DMS114 treated with DMSO at 0.1 percent for 48 hours (cell line): ENCODE measurements around the gene CORO1C.

Experiments used
- DNase-seq: peaks from one replicate; lab custom pipeline; 2025; ENCODE audit not compliant: unreplicated experiment; lab: John Stamatoyannopoulos, UW

The CORO1C gene

DNA sequence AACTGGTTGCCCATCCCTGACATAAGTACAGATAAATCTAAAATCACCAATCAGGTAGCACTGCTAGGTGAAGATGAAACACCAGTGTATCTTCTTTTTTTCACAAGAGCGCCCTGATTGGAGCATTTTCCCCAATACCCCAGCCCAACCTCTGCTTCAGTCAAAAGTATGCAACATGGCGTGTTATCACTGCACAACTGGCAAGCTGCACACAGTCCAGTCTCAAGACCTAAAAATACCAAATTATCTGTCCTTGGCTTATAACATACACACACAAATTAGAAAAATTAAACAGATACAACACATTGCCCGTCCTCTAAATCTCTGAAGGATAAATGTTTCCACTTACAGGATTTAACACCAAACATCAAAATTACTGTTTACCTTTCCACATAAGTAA is 77.4 kb downstream of the CORO1C start:
- DNase-seq: no peak

DNA sequence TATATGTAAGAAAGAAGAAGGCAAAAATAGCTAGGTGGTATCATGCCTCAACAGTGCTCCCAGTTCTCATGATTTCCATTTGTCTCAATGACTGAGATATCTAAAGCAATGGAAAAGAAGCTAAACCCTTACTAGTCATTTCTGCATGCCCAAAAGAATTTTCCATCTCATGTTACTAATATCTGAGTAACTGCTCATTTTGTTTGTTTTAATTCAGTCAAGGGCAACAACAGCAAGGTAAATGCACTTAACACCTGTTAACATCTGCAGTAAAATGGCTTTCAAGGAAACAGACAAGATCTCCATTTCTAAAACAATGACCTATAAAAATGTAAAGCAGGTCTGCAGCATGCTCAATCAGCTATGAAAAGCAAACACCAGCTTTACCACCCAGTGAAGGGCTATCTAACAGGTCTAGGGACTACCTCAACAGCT is 78.2 kb downstream of the CORO1C start:
- DNase-seq: no peak

DNA sequence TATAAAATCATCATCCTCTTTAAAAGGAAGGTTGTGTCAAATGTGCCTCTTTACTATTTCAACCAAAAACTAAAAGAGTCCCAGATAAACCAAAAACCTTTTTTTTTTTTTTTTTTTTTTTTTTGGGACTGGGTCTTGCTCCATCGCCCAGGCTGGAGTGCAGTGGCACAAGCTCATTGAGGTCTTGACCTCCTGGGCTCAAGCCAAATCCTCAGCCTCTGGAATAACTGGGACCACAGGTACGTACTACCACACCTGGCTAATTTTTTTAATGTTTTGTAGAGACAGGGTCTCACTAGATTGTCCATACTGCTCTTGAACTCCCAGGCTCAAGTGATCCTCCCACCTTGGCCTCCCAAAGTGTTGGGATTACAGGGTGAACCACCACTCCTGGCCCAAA is 81.2 kb downstream of the CORO1C start:
- no peak for DNase-seq

DNA sequence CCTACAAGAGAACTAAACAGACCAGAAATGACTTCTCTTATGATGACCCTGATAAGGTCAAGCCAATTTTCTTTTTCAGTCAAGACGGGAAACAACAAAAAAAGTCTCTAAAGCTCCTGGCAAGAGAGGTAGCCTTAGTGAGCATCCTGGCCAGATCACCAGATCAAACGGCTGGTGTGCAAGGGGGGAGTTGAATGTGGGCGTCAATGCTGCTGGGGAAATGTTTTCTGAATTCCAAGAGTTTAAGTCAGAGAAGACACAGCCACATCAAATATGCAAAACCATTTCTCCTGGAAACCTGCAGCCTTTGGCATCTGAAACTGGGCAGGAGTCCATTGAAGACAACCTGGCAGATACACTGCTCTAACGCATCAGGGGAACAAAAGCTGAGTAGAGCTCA is 81.6 kb downstream of the CORO1C start:
- no peak for DNase-seq

DNA sequence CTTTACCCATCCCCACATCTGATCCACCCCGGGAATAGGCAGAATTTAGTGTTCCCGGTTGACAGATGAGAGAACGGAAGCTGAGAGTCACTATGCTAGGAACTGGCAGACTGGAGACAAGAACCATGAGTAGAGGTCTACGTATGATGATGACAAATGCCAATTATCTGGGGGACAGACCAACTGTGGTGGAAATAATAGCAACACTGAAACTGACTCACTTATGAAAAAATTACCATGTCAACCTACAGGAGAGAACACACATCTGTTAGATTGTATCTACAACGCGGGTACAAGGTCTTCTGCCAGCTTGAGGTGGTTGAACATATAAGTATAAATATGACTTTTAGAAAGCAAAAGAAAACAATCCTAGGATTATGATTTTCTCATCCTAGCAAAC is 82.2 kb downstream of the CORO1C start:
- no peak for DNase-seq

DNA sequence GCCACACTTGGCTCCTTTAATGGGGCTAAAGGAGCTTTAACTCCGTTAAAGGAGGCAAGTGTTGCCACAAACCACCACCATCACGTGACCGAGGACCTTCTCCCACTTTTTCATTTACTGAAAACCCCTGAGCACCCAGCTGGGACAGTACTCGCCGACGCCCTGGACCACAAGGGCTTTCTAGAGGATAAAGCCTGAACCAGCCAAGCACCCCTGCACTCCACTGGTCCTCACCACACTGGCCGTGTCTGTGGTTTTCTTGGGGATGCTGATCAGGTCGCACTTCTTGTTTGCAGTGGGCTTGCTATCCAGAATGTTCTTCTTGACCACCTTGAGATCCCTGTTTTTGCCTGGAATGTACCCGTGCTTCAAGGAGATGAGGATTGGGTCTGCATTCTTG is 82.9 kb downstream of the CORO1C start:
- DNase-seq: no peak

DNA sequence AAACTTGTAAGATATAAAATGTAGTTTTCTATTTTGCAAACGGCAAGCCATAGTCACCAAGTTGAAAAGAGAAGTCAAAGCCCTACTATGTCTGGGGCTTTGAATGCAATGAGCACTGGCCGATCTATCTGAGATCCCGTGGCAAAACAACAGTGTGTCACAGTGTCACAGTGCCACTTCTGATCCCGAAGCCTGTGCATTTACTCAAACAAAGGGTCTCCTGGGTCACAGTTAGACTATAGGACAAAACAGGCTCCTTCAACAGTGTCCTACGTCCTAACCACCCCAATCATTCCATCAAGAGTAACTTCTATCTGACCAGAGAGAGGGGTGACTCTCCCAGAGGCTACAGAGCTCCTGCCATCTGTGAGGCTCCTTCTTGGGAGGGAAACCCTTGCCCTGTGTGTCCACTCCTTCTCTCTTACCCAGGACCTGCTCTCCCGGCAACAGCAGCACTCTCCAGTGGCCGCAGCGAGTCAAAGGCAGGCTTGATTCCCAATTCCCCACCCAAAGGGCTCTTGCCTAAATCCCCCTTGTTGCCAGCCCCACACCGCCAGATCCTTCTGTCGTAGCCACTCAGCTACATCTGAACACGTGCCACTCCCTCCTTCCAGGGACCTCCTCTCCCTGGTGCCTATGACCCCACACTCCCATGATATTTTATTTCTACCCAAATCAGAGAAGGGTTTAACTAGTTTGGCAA is 83.6 kb downstream of the CORO1C start:
- no peak for DNase-seq

DNA sequence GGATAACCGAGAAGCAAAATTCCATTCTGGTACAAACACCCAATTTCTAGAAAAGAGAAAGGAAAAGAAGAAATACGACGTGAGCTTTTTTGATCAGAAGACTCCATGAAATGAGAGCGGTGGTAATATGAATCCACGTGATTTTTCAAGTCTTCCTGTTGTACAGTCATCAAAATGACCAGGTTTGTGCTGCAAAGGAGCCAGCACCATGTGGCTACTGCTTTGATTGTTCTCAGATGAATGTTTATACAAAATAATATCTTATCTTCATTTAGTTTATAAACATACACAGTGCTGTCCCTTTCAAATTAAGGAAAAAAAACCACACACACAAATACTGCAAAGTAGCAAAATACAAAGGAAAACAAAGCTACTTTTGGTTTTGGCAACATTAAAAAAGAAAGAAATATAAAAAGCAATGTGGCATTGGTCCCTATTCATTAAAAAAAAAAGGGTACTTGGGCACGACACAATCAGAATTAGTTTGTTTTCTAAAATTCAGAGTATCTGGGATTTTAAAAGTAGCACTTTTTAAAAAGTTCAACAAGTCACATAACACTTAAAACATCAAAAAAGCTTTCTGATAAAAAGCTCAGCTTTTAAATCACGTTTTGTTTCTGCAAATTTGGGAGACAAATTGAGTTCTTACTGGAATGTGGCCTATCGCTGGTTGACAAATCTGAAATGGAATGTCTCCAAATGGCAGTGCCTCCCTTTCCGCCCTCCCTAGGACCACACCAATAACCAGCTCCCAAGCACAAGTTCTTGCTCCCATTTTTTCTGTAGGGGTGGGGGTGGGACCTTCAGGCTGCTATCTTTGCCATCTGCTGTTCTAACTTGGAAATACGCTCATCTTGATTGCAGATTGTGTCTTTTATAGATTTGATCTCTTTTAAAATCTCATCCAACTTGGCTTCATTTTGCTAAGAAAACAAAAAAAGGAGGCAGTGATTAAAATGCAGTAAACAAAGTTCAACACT is 84.4 kb downstream of the CORO1C start:
- no peak for DNase-seq

DNA sequence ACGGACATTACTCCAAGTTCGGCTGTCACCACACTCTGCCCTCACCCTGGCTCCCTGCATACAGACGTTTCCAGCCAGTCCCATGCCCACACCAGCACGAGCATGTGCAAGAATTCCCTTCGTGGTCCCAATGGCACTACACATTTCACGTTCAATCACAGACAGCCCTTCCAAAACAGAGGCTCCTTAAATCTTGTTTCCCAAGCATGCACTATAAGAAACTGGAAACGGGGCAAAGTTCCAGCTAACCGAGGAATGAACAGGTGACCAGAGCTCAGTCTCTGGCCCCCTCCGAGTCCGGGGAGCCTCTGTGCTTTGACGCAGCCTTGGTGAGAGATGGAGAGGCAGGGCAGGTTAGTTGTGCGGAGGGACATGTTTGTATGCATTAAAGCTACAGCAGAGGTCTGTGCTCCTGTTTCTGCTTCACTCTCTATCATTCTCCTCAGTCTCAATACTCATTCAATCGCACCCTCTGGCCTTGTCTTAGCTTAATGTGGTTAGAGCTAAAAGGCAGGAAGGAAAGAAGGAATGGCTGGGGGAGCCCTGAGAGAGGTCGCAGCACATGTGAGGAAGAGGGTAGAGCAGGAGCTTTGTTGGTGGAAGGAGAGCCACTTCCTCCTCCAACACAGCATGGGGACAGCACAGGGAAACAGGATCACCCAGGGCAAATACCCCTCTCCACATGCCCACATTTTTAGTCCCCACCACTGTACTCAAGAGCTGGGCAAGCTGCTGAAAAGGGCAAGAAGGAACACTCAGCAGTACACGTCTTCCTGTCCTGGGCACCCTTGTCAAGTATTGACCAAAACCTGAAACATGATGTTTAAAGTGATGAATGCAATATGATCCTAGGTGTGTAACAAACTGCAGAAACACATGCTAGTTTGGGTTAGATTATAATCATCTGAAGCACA is 85.4 kb downstream of the CORO1C start:
- DNase-seq: no peak

DNA sequence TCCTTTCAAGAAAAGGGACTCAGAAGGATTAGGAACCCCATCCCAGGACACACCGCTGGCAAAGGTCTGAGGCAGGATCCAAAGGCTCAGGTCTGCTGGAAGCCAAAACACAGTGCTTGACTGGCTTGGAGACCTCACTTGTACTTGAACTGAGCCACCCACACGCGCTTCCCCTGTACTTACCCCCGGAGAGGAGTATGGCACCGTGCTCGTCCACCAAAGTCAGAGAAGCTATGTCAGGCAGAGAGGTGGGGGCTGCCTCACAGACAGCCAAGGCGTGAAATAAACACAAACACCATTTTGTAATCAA is 86.6 kb downstream of the CORO1C start:
- no peak for DNase-seq

DNA sequence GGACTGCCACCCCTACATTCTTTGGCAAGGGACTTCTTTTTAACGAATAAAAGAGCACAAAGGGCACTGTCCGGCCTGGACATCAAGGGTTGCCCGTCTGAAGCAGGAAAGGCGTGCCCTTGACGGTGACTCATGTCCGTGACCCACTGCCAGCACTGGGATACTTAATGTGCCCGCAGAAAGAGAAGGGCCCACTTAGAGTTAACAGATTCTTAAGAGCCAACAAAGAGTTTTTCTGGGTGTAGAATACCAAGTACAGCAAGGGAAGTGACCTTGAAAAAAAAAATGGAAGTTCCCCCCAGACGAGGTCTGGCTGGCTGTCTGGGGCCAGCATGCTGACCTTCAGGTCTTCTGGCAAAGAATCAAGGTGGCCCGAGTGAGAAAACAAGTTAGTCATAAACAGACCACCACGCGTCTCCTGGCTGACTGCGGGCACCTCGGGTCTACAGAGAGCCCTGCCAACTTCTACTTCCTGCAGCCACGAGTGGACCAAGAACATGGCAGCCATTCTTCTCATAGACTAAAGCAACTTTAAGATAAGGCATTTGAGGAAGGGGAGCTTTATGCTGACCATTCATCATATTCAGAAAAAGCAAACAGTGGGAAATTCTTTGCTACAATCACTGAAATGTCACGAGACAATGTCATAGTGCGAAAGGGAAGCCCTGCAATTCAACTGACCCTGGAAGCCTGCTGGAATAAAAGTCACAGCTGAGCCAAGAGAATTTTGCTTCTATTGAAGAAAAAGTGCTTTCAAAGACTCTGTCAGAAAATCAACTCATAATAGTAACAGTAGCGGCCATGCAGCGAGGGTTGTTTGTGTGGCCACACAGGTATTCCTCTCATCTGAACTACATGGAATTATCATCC is 87.1 kb downstream of the CORO1C start:
- no peak for DNase-seq

DNA sequence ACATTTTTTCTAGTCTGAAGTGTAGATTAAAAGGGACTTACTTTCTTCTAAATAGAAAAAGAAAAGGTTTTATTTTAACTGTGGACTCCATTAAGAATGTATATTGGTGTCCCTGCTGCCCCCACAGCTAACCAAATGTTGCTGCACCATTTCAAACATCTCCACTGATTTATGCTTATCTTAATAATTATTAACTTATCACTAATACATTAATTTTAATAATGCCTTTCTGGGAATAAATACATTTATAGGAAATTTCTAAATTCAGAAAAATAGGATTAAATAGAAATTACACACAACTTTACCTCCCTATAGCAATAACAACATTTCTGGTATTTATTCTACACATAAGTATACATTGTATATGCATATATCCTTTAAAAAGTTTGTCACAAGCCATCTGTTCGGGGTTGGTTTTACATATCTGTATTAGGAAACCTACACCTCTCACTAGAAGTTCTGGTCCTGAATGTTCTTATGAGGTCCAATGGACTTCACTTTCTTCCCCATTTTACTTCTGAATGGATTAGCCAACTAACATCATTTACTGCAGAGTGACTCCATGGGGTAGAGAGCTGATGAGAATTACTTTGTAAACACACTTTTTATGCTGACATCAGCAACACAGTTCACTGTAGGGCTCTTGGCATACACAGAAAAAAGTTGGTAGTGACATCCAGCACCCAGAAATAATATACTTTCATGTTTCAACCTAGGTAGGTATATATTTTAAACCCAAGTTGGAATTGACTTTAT is 88.2 kb downstream of the CORO1C start:
- no peak for DNase-seq

DNA sequence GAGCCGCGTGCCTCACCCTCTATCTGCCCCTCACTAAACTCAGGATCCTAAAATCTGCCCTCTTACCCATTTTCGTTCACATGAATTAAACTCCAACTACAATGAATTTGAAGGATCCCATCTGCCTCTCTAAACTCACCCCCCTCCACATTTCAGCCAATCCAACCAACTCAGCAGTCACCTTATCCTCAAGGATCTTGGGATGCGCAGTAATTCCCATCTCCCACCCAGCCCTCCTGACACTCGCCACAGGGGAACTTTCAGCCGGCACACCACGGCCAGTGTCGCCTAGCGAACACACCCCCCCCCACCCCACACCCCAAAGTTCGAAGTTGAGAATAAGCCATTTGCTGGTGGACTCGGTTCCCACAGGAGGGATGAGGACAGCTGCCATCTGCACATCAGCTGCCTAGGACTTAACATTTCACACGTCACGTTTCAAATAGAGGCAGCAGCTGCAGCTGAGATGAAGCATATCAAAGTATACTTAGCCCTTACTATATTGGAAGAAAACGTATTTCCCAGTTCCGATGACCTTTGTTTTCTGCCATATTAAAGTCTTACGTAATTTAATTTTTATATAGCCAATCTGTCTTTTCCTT is 88.9 kb downstream of the CORO1C start:
- DNase-seq: no peak

DNA sequence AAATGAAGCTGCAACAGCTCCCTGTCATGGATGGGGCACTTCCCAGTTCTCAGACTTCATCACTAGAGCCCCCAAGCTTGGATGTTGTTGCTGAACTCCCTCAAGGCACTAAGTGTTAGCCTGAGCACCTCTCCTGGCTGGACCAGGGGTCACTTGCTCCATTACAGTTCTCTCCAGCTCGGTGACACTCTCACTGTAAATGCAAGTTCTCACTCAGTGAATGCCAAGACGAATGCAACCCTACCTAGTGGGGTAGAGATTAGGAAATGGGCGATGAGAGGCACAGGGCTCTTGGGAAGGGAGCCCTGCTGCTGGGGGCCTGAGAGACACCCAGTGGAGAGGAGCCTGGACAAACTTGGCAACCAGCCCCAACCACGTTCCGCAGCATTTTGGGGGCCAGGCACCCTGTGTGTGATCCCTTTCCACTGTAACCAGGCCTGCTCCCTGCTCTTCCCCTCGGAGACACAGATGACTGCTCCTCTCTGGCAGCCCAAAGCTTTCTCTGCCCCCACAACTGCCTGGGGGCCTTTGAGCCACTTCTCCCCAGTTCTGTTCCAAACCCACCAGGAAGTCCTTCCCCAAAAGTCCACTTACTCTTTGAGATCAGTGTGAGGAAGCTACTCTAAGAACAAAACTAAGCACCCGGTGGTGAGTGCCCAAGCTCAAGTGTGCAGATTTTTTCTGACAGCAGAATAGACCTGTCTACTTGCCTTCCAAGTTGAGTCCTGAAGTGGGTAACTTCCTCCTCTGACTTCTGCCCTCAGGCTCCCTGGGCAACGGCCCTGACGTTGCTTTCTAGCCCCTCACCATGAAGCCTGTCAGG is 89.7 kb downstream of the CORO1C start:
- no peak for DNase-seq

DNA sequence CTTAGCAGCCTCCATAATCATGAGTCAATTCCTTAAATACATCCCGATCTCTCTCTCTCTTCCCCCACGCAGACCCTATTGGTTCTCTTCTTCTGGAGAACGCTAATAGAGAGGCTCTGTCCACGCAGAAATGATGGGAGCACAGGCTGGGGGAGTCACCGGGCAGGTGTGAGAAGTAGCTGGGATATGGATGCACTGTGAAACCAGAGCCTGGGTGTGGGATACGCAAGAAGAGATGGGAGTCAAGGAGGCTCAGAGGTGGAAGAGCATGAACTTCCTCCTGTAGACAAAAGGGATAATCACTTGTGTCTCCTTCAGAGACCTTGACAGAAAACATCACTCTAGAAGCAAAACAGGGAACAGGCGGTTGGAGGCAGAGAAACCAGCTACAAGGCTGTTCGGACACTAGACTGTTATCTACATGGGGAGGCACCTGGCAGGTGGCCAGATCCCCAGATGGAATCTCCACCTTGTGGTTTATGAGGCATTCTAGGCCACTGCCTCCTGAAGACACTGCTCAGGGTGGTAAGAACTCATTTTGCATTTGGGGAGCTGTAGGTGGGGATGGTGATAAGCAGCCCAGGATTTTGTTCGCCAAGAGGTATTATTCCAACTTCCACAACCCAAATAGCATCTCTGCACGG is 90.4 kb downstream of the CORO1C start:
- DNase-seq: no peak

DNA sequence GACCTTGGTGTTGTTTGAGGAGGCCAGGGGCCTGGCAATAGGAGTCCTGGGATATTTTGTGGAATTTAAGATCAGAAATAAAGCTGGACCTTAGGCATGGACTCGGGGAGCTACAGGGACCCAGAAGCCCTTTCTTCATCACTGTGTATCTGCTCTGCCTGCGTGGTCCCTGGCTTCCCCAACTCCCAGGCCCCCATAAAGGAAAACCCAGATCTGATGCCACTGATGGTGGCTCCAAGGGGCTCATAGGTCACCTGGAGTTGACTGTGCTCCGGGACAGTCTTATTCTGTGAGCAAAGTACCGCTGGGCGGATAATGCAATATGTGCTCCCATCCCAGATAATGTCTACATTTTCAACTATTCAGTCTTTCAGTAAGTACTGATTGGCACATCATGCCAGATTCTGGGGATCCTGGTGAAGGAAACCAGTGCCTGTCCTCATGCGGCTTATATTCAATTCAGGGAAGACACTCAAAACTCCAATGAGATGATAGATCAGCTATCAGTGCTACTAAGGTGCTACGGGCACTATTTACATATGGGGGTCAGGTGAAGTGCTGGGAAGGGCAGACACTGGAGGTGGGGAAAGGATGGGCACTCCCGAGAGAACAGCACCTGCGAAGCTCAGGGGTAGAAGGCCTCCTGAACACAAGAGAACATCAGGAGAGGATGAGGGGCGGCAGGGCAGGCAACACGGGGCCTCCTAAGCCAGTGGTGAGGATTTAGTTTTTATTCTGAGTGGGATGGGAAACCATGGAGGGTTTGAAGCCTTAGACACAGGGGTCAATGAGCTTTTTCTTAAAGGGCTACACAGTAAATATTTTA is 92.1 kb downstream of the CORO1C start:
- DNase-seq: no peak
